Occipital lobe (tissue), 2 donors: ENCODE results near the gene BCL2A1. TPM values are rescaled to one million over a fixed set of nuclear protein-coding genes. Genes with fewer than 3 reads are reported as not detected.
"Not testable (repeated sequence)": the region's sequence is repeated elsewhere in the genome, so short reads cannot be mapped to it uniquely, and the experiment has no call there.

Experiments
- DNase-seq: peaks from one replicate; lab custom pipeline; 2025; lab: John Stamatoyannopoulos, UW
- total RNA-seq: library from RNA; depleted of rRNA; stranded (reverse); fragments of >200 nt; gene quantifications from one replicate; pipeline ENCODE4 v1.2.3, GENCODE V29; 2014

BCL2A1 gene
- 0.94 TPM for total RNA-seq

- DNase-seq, result no peak
Observed at GRCh38 chr15:79970624-79971434, at the start of gene BCL2A1. TSS of gene BCL2A1 (minus strand) at chr15:79971196. CDS start at chr15:79971119, 77 bp downstream.

GRCh38 chr15:80020731-80021130 lies 49.7 kb upstream of the BCL2A1 start:
- DNase-seq, result no peak

GRCh38 chr15:80020149-80020548 lies 49.2 kb upstream of the BCL2A1 start:
- DNase-seq, result not testable (repeated sequence)

- no peak for DNase-seq
Observed at GRCh38 chr15:80019168-80019745, 48.3 kb upstream of the BCL2A1 start.

DNA sequence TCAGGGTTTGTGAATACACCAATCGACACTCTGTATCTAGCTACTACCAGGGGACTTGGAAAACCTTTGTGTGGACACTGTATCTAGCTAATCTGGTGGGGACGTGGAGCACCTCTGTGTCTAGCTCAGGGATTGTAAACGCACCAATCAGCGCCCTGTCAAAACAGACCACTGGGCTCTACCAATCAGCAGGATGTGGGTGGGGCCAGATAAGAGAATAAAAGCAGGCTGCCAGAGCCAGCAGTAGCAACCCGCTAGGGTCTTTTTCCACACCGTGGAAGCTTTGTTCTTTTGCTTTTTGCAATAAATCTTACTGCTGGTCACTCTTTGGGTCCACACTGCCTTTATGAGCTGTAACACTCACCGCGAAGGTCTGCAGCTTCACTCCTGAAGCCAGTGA lies 46.1 kb upstream of the BCL2A1 start:
- DNase-seq, result not testable (repeated sequence)

DNA sequence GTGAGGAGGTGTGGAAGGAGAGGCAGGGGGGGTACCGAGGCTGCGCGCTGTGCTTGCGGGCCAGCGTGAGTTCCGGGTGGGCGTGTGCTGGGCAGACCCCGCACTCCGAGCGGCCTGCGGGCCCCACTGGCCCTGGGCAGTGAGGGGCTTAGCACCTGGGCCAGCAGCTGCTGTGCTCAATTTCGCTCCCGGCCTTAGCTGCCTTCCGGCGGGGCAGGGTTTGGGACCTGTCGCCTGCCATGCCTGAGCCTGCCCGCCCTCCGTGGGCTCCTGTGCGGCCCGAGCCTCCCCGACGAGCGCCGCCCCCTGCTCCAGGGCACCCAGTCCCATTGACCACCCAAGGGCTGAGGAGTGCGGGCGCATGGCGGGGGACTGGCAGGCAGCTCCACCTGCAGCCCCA lies 45.5 kb upstream of the BCL2A1 start:
- not testable (repeated sequence) for DNase-seq

- no peak for DNase-seq
Observed at GRCh38 chr15:80015156-80015555, 44.2 kb upstream of the BCL2A1 start.

GRCh38 chr15:80014186-80014585 lies 43.2 kb upstream of the BCL2A1 start:
- DNase-seq, result not testable (repeated sequence)

DNA sequence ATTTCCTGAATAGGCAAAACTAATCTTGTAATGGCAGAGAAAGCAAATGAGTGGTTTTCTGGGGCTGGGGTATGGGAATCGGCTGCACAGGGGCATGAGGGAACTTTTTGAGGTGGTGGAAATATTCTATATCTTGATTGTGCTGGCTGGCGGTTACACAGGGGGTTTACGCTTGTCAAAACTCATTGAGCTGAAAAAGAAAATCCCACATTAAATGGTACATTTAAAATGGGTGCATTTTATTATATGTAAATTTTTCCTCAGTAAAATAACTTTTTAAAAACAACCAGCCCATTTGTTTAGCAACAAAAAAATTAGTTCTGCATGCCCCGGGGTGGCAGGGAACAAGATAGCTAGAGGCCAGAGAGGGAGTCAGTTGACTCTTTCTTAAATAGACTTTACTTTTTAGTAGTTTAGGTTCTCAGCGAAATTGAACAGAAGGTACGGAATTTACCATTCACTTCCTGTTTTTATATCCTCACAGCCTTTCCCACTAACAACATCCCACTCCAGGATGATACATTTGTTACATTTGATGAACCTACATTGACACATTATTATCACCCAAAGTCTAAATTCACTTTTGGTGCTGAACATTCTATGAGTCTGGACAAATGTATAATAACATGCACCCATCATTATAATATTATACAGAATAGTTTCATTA lies 41.2 kb upstream of the BCL2A1 start:
- DNase-seq, result no peak

- DNase-seq, result no peak
Observed at GRCh38 chr15:80011596-80011995, 40.6 kb upstream of the BCL2A1 start.

DNA sequence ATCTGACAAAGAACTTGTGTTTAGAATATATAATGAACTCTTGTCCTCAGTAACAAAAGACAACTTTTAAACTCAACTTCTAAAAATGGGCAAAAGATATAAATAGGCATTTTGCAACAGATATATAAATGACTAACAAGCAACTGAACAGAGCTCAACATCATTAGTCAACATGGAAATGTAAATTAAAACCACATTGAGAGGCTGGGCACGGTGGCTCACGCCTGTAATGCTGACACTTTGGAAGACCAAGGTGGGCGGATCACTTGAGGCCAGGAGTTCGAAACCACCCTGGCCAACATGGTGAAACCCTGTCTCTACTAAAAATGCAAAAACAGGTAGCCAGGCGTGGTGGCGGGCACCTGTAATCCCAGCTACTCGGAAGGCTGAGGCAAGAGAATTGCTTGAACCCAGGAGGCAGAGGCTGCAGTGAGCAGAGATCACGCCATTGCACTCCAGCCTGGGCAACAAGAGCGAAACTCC lies 40.1 kb upstream of the BCL2A1 start:
- DNase-seq, result not testable (repeated sequence)

GRCh38 chr15:80010131-80010673 lies 39.2 kb upstream of the BCL2A1 start:
- no peak for DNase-seq

DNA sequence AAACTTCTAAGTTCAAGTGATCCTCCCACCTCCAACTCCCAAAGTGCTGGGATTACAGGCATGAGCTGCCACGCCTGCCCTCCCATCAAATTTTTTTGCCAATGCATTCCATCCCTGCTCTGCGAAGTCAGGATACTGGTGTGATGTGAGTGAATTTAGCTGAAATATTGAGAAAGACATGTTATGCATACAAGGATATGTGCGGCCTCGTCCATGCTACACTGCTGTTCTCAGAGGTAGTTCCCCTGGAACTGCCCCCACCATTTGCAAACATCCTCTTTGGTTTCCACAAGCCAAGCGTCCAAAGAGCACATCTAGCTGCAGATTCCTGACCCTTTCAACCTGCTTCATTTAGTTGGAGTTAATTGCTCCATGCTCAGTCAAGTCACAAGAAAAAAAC lies 36.5 kb upstream of the BCL2A1 start:
- no peak for DNase-seq

DNA sequence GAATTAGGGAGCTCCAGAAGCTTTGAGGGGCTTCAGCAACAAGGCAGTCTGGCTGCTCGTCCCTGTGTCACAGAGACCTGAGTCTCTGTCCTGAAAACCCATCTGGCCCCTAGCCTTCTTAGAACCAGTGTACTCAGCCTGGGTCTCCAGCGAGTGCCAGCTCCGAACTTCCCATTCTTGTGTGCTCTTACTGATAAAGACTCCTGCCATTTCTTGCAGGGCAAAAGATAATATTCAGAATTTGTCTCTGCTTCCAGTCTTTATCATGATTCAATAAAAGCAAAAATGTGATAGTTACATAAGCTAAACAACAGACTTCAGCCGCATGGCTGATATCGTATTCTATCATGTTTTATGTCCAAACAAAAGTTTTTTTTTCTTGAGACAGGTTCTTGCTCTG lies 36.0 kb upstream of the BCL2A1 start:
- no peak for DNase-seq

GRCh38 chr15:80003934-80004472 lies 33.0 kb upstream of the BCL2A1 start:
- DNase-seq, result no peak

DNA sequence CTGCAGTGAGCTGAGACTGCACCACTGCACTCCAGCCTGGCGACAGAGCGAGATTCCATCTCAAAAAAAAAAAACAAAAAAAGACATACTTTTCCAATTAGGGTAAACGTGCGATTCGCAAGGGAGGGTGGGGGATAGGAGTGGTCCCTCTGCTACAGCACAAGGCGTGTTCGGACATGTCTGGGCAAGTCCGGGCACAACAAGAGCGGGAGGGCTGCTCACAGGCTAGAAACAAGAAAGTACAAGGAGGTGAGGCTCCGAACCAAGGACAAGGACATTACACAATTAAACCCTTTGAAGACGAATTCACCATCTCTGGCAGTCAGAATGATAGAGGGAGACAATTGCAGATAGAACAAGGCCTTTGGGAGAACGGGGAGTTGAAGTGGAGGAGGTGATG lies 32.2 kb upstream of the BCL2A1 start:
- no peak for DNase-seq

DNA sequence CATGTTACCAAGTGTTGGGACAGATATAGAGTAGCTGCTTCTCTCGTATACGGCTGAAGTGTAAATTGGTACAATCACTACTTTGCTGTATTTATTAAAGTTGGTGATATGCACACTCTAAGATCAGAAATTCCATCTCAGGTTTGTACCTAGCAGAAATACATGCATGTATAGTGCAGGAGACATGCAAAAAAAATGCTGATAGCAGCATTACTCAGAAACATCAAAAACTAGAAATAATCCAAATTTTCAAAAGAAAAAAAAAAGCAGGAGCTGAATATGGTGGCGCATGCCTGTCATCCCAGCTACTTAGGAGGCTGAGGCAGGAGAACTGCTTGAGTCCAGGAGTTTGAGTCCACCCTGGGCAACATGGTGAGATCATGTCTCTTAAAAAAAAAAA lies 31.3 kb upstream of the BCL2A1 start:
- DNase-seq, result no peak

DNA sequence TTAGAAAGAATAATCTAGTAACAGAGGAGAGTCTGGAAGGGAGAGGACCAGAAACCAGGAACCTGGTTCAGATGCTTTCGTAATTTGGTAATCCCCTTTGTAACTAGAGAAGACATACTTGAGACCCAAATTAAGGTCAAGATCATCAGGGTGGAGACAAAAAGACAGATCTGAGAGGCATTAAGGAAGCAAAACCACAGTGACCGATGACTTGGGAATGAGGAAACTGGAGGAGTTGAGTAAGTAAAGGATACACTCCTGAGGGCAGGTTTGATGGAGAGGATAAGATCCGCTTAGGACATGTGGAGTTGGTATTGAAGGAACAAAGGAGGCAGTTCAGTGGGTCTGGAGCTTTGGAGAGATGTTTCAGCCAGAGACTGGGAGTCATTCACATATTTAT lies 23.6 kb upstream of the BCL2A1 start:
- DNase-seq, result no peak

GRCh38 chr15:79991826-79992225 lies 20.8 kb upstream of the BCL2A1 start:
- DNase-seq, result no peak

DNA sequence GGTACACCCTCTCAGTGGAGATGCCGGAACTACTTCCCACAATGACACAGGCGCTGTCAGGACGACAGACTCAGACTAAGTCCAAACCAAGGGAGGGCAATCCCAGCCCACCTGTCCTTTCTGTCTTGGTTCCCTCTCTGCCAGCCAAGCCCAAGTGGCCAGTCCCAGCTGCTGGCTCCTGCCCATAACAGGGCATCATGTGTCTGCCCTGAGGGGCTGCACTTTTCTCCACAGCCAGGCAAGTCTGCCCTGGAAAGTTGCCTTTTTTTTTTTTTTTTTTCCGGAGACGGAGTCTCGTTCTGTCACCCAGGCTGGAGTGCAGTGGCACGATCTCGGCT lies 20.0 kb upstream of the BCL2A1 start:
- no peak for DNase-seq

GRCh38 chr15:79990280-79990996 lies 19.4 kb upstream of the BCL2A1 start:
- DNase-seq, result no peak
